AML-193 (cell line): ENCODE data around the gene DNAJB6.
"Not testable (repeated sequence)": the region's sequence is repeated elsewhere in the genome, so short reads cannot be mapped to it uniquely, and the experiment has no call there.

Experiments
- DNase-seq, 2 experiments: peaks; one replicate each; lab custom pipeline; 2025; lab: John Stamatoyannopoulos, UW

Gene DNAJB6

DNA sequence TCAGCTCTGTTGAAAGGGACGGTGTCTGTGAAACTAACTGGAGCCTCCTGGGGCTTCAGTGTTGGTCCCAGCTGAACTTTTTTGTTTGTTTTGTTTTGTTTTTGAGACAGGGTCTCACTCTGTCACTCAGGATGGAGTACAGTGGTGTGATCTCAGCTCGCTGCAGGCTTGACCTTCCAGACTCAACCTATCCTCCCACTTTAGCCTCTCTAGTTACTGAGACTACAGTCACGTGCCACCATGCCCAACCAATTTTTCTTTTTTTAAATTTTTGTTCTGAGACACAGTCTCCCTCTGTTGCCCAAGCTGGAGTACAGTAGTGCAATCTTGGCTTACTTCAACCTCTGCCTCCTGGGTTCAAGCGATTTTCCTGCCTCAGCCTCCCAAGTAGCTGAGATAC is 13.4 kb upstream of the DNAJB6 start:
- no peak for DNase-seq

DNA sequence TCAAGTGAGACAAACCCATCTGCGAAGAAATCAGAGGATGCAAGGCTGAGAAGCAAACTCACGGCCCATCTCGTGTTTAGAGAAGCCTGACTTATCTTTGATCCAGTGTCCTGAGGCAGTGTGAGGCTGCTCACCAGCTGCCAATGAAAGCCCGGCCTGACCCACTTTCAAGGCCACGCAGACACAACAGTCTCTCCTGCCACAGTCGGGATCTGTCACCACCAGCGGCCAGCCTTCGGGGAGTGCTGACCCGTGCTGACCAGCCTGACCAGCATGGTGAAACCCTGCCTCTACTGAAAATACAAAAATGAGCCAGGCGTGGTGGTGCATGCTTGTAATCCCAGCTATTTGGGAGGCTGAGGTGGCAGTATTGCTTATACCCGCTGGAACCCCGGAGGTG is 7.4 kb upstream of the DNAJB6 start:
- no peak for DNase-seq

DNA sequence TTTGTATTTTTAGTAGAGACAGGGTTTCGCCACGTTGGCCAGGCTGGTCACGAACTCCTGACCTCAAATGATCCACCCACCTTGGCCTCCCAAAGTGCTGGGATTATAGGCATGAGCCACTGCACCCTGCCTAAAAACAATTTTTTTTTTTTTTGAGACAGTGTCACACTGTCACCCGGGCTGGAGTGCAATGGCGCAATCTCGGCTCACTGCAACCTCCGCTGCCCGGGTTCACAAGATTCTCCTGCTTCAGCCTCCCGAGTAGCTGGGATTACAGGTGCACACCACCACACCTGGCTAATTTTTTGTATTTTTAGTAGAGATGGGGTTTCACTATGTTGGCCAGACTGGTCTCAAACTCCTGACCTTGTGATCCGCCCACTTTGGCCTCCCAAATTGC is 6.2 kb upstream of the DNAJB6 start:
- not testable (repeated sequence) for DNase-seq

DNA sequence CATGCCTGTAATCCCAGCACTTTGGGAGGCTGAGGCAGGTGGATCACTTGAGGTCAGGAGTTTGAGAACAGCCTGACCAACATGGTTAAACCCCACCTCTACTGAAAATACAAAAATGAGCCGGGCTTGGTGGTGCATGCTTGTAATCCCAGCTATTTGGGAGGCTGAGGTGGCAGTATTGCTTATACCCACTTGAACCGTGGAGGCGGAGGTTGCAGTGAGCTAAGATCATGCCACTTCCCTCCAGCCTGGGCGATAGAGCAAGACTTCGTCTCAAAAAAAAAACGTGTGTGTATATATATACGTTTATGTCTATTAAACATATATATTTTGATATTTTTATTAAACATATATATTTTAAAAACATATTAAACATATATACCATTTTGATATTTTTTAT is 5.8 kb upstream of the DNAJB6 start:
- DNase-seq = not testable (repeated sequence)

DNA sequence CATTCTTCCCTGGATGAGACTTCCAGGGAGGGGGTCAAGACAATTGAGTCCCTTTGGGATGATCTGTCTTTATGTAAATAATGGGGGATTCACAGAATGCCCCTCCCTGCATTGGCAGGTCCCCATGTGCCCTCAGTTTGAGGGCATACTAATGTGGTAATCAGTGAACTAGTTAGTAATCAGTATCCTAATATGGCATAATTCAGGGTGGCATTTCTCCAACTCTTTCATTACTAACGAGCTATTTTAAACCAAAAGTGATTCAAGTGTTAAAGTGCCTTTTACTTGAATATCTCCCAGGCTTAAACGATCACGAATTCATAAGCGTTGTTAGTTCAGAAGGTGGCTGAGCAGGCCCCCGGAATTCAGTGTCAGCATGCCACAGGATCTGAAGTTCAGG is 1.6 kb upstream of the DNAJB6 start:
- no peak for DNase-seq

DNA sequence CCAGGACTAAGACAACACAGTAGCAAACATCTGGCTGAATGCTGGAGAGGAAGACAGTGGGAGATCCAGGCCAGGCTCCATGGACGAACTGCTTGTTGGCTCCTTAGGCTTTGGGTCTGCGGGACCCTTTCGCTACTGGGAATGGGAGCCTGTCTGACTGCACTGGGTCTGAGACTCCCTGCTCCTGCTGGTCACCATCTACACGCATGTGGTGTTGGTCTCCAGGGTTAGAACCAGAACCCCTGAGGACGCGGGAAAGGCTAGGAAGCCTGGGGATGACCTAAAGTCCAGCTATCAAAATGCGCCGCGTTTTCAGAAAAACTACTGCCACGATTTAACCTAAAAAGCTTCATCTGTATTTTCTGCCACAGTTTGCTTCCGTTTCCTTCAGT is 817 bp upstream of the DNAJB6 start:
- DNase-seq = no peak

DNA sequence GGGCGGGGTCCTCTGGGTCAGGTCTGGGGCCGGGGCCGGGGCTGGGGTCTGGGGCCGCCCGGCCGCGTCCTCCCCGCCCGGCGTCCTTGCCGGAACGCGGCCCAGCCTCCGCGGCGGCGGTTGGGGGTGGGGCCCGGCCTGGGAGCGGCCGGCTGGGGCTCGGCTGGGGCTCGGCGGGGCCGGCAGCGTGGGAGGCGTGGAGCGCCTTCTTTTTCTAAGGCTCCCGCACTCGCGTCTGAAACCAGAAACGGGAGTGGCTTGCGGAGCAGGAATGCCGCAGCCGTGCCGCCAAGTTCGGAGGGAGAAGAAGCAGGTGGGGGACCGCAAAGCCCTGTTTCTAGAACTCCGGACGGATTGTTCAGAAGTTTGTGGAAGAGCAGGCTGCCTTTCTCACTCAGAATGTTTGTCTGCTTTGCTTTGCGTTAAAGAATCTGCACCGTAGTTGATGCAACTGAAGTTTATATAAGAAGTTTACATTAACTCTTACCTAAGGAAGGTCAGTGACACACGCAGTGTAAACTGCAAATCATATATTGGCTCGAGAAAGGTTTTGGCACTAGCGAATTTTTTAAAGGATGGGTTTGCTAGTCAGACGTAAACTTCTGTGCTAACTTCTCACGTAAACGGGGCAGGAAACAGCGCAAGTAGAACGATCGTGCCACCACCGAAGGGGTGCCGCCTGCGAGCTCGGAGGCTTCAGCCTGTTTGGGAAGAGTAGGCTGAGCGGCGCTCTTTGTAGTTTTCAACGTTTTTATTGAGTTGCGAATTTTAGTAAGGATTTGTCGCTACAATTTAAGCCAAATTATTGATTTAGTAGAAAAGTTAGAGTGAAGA is 729 bp downstream of the DNAJB6 start:
- DNase-seq = peak; percentile 21 to 41

DNA sequence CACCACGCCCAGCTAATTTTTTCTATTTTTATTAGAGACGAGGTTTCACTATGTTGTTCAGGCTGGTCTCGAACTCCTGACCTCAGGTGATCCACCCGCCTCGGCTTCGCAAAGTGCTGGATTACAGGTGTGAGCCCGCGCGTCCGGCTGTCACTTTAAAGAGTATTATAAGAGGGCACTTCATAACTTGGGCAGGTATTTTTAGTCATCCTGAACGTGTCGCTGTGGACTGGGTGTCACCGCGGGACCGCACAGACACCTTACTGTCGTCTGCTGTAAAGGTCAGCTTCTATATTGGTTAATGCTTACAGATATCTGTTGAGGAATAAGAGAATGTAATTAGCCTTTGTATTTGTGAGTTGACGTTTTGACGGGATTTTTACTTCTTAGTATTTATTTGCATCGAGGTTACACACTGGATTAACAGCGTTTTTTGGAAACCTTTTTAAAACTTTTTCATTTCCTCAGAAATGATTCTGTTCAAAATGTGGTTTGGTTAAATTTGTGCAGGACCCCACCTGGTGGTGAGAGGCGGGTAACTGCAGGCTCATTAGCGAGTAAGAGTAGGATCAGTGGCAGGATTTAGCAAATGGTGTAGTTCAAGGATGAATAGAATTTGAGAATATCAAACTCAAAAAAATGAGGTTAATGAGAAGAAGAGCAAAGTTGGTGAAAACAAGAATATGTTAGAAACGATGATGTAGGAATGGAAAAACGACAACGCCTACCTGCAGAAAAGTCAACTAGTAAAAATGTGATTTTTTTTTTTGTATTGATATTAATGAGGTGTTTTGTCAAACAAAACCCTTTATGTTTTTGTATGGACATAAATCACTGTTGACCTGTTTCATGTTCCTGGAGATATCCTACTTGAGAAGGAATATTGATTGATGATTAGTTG is 3.2 kb downstream of the DNAJB6 start:
- DNase-seq = peak; percentile 67 to 68

DNA sequence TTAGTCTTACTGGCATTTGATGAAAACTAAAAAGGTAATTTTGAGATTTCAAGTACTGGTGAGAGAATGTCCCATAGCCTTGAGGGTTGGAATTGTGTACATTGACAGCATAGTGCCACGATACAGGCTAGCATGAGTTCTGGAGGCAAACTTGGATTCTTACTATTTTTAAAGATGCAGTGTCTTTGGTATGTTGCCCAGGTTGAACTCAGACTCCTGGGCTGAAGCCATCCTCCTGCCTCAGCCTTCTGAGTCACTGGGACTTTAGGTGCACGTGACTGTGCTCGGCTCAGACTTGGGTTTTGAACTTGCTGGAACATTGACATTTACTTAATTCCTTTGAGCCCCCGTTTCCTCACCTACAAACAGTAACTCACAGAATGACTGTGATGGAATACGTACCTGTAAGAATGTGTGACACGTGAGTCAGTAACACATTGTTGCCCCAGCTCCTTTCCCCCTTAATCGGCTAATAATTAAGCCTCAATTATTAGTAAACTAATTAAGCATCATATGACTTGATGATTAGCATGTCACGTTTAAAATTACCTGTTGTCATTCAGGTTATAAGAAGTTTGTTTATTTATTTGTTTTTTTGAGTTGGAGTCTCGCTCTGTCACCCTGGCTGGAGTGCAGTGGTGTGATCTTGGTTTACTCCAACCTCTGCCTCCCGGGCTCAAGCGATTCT is 10.6 kb downstream of the DNAJB6 start:
- no peak for DNase-seq

DNA sequence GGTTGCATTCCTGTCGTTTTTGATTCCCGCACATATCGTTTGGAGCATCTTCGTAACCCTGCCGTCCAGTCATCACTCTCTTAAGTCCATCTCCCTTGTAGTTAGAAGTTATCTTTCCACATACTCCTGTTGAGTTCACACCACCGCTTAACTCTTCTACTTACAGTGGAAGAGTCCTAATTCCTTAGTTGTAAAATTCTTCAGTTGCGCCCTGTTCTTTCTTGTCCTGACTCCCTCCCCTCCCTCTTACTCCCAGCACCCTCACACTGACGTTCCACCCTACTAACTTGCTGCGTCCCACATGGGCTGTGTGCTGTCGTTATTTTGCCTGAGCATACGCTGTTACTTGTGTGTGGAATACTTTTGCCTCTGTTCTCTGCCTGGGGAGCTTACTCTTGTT is 11.7 kb downstream of the DNAJB6 start:
- DNase-seq = no peak

DNA sequence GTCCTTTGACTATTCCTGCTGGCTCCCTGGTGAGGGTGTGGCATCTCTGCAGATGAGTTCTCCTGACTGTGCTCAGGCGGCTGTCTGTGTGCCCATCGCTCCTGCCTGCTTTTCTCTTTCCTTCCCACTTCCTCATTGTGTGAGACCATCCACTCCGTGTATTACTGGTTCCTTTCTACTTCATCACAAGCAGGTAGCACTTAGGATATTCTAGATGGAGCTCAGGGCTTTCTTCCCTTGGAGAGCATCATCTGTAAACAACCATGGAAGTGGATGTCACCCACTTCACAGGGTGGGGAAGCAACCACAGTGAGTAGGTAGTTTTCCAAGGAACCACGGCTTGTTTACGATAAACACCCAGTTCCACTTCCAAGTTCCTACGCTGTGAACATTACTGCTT is 15.7 kb downstream of the DNAJB6 start:
- DNase-seq = no peak

DNA sequence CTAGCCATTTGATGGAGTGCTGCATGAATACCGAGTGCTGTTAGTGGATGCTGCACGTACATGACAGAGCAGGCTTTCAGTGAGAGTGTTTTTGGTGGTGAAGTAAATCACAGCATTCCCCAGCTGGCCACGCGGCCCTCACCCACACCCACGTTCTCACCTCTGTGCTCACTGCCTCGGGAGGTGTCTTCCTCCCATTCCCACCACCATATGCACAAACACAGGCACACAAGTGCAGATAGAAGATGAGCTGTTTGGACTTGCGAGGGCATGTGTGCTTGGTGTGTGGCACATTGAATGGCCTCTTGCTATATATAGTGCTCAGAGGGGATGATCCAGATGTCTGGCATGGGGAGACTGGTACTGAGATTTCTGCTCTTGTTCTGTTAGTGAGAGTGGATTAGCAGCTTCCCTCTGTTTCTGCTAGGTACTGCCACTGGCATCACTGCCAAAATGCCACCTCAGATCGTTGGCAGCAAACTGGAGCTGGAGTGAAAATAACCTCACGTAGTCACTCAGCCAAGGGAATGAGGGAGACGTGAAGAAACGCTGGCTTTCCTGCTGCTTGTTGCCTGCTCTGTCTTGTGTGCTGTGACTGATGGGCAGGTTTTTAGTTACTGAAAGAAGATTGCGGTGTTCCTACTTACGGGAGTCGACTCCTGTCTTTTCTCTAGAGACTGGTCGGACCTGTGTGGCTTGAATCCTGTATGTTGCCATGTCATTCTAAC is 19.1 kb downstream of the DNAJB6 start:
- DNase-seq = no peak

DNA sequence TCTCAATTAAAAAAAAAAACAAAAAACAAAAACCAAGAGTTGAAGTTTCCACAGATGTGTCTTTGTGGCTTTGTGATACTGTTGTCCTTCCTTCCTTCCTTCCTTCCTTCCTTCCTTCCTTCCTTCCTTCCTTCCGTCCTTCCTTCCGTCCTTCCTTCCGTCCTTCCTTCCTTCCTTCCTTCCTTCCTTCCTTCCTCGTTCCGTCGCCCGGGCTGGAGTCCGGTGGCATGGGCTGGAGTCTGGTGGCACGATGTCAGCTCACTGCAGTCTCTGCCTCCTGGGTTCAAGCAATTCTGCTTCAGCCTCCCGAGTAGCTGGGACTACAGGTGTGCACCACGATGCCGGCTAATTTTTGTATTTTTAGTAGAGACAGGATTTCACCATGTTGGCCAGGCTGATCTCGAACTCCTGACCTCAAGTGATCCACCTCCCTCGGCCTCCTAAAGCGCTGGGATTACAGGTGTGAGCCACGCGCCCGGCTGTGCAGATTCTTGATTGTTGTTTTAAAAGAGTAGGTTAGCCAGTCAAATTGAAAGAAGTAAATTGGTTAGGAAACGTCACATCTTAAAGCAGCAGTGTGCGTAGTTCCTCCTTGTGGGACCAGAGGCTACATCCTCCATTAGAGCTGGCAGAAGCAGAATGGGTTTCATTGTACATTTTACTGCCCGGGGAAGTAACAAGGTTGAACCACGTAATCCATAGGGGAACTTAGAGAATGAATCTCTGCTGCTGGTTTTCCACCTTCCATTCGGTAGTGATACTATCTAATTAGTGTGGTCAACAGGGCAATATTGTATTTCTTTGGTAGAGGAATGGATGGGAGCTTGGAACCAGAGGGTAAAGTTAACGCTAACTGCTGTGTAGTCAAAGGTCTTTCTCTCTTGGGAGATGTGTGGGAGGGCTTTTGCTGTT is 20.6 kb downstream of the DNAJB6 start:
- no peak for DNase-seq

DNA sequence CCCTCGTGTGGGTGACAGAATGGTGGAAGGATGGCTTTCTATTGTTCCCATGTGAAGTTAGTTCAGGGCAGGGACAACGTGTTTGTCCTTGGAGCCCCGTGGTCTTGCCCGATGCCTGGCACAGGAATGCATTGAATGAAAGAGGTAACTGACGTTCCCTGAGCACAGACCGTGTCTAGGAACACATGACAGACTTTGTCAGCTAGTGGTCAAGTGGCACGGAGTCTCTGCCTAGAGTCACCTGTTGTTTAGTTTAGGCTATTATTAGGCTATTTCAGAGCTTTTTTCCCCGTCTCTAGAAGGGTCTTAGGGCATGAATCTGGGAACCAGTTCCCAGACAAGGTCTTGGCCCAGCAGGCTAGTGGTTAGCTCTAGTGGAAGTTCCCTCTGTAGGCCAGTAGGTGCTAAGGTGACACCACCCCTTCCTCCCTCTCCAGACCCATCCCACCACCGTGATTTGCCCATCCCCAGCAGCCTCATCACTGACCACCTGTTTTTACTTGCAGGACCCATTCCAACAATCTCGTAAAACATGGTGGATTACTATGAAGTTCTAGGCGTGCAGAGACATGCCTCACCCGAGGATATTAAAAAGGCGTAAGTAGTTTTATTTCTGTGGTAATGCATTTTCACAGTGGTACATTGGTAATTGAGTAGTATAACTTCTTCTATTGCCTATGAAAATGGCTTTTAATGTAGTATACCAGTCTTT is 21.4 kb downstream of the DNAJB6 start:
- DNase-seq = no peak

DNA sequence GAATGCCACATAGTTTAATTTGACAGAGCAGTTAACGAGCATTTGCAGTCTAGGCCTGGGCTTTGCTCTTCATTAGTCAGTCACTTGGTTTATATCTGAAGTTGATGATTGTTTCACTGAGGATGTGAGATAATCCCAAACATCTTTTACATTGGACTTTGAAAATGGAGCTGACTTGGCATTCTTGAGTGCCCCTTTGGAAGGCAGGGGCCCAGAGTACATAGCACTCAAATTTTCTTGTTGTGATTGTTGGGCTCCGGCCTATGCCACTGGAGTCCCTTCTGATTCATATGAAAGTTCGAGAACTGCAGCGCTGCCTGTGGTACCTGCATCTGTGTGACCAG is 21.9 kb downstream of the DNAJB6 start:
- no peak for DNase-seq

DNA sequence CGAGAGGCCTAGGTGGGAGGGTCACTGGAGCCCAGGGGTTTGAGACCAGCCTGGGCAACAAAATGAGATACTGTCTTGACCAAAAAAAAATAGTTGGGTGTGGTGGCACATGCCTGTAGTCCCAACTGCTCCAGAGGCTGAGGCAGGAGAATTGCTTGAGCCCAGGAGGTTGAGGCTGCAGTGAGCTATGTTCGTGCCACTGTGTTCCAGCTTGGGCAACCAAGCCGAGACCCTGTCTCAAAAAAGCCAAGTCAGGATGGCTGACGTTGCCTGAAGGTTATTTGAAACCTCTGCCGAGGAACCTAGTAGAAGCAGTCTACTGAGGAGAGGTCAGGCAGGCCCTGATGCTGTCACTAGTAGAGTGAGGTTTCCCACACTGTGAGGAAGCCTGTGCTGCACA is 22.8 kb downstream of the DNAJB6 start:
- DNase-seq = no peak

DNA sequence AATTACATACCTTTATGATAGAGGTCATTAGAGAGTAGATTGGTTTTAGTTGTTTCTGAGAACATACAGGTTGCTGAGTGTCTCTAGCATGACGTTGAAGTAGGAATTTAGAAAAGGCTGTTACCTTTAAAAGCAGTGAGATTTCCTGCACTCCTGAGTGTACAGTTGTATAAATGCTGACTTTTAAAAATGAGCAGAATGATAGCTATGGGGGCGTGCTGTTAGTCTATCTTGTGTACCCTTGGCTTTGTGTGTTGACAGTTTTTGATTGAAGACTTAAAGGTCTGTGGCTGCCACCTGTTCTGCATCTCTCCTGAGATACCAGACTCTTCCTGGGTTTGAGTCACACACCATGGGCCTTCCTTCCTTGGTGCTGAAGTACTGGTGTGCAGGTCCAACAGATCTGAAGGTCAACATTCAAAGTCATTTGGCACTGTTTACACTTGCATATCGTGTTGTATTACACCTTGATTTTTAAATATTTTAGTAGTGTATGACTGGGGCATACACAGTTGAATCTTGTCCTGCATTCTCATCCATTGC is 23.8 kb downstream of the DNAJB6 start:
- DNase-seq = no peak

DNA sequence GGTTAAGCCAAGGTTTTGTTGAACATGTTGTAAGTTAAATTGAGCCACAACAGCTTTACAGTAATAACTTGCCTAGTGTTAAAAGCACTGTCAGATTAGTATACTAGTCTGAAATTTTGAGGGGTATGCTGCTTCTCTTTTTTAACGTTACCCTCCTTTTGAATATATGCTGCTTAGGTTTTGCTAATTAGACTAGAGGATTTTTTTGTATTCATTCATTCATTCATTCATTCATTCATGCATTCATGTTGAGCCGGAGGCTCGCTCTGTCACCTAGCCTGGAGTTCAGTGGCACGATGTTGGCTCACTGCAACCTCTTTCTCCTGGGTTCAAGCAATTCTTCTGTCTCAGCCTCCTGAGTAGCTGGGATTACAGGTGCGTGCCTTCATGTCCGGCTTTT is 24.7 kb downstream of the DNAJB6 start:
- DNase-seq = no peak

DNA sequence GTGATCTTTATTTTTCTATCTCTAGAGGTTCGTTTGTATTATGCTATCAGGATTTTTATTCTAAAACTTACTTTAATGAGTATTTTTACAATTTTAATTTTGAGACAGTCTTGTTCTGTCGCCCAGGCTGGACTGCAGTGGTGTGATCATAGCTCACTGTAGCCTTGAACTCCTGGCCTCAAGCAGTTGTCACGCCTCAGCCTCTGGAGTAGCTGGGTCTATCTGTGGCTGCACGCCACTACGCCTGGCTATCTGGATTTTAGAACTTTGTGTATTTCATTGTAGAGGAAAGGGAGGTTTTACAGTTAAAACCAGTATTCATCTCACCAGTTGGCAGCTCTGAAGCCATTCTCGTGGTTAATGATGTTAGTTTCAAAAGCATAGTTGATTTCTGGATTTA is 25.9 kb downstream of the DNAJB6 start:
- DNase-seq = no peak

DNA sequence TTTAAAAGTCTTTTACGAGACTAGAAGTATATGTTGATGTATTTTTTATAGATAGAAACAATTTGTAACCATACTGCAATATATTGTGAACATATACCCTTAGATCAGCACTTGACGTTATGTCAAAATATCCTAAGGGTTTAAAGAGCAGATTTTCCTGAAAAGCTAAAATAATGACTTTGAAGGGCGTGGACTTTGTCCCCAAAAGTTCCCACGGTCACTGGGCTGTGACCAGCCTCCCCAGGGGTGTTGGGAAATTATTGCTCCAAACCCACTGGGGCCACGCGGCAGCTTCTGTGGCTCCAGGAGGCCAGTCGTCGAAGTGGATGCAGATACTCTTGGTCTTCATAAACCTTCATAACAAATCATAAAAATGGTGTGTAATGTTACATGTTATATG is 29.9 kb downstream of the DNAJB6 start:
- no peak for DNase-seq
